Uterus (tissue), 4 donors: ENCODE measurements around the gene GNAO1. TPM values are rescaled to one million over a fixed set of nuclear protein-coding genes. Genes with fewer than 3 reads are reported as not detected.

Experiments used
- DNase-seq, 2 donors: peaks; one replicate each; pipeline ENCODE4 v3.0.0-alpha.2; 2019 to 2020
- H3K27ac ChIP-seq, 2 donors: fragments of 200-600 bp; sonication (generic); 1 replicate in 1 of 2; 2 replicates in 1 of 2; pipeline ENCODE4 v1.5.1; 2016 to 2018
- H3K27me3 ChIP-seq, 2 donors: fragments of 200-600 bp; sonication (generic); one replicate each; pipeline ENCODE4 v1.5.1; 2018 to 2019; ENCODE audit warnings: control low read depth in 1 of 2
- H3K36me3 ChIP-seq, 2 donors: fragments of 200-600 bp; sonication (generic); one replicate each; pipeline ENCODE4 v1.5.1; 2019; ENCODE audit warnings: control low read depth in 1 of 2
- H3K4me1 ChIP-seq, 2 donors: fragments of 200-600 bp; sonication (generic); one replicate each; pipeline ENCODE4 v1.5.1; 2018 to 2019; ENCODE audit warnings: control low read depth in 1 of 2
- H3K4me3 ChIP-seq, 2 donors: fragments of 200-600 bp; sonication (generic); 1 replicate in 1 of 2; 2 replicates in 1 of 2; pipeline ENCODE4 v1.5.1; 2018 to 2019; ENCODE audit warnings: mild to moderate bottlenecking in 1 of 2
- H3K9me3 ChIP-seq, 2 donors: fragments of 200-600 bp; sonication (generic); one replicate each; pipeline ENCODE4 v1.5.1; 2019; ENCODE audit warnings: control low read depth in 1 of 2
- POLR2A ChIP-seq, 2 donors: fragments of 450-650 bp; IDR thresholded peaks; one replicate each; pipeline ENCODE4 v1.6.1; 2016; ENCODE audit warnings: antibody characterized with exemption in 2 of 2, mild to moderate bottlenecking in 1 of 2, moderate library complexity in 1 of 2
- intact Hi-C: fragments of 100-400 bp; cut with DNase I; formaldehyde crosslinking; loops from one replicate; pipeline ENCODE4 v1.15.1; 2023; ENCODE audit warnings: low total_unique reads
- total RNA-seq, 4 donors: library from RNA; depleted of rRNA in 3 of 4; stranded (reverse); fragments of >200 nt in 3 of 4; gene quantifications; one replicate each; pipeline versions ENCODE4 v1.1.0 to v1.2.4, GENCODE V29; 2014 to 2023
- TF ChIP-seq, protein P1 (sequence below), 4 experiments: fragments of 200-600 bp in 2 of 4; fragments of 450-650 bp in 2 of 4; sonication (generic) in 2 of 4; IDR thresholded peaks; one replicate each; pipeline ENCODE4 v1.5.1; 2016 to 2019; ENCODE audit warnings: antibody characterized with exemption in 4 of 4, mild to moderate bottlenecking in 2 of 4, moderate library complexity in 1 of 4
- donor health status: DM: yes; HTN: yes; CAD: no.

GNAO1 gene
- total RNA-seq, 4 donors from 2014 or later = 0.26 to 7.2 (median 1.6) TPM; not detected in 1

DNA sequence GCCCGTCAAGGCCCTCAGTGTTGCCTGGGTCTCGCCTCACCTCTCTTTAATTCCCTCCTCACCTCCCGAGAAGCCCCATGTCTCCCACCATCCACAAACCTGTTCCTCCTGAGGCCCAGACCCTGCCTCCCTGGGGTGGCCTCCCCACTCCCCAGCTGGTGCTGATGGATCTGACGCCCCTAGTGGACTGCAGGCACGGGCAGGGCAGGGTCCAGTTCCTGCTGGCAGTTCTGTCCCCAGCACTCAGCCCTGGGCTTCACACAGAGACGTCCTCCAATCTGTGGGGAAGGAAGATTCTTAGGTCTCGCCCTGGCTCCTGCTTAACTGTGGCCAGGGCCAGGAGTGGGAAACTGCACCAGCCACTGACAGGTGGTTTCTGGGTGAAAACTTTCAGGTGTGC lies 125.3 kb downstream of the GNAO1 start:
- H3K27me3 ChIP-seq = no peaks in the 10 kb centered on the region
- H3K4me1 ChIP-seq = no peaks in the 10 kb centered on the region

DNA sequence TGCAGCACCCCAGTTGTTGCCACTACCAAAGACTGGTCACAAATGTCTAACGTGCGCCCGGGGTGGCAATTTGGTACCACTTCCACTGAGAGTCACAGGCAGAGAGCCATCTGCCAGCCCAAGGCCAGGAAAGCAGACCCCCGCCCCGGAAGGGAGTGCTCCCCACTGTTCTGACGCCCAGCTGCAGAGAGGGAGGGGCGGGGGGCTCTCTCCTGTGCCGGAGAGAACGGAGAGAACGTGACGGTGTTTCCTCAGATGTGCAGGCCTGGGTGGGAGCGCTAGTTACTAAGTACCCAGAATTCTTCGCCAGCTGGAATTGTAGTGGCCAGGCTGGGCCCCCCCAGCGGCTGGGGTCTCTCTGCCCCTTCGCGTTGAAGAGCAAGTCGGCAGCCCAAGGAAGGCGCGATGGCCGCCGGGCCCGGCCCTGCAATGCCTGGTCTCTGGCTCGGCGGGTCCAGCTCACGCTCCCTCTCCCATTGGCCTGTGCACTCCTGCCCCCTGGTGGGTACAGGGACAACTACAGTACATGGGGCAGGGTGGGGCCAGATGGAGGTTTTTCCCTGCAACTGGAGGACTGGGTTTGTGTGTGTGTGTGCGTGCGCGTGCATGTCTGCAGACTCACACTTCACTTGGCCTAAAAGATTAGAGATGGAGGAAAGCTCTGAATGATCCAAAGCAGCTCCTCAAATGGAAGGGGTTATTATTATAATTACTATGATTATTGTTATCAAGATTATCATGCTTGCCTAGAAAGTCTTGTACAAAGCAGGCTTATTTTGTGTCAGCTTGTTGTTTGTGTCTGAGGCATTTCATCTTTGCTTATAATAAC lies 126.9 kb downstream of the GNAO1 start:
- no peaks in the 10 kb centered on the region for H3K4me1 ChIP-seq
- H3K27ac ChIP-seq = no peak overlapping the region
- no peaks in the 10 kb centered on the region for H3K36me3 ChIP-seq
- no peaks in the 10 kb centered on the region for H3K9me3 ChIP-seq
- DNase-seq = peak; percentile 78 to 82
- TF ChIP-seq POLR2A (IDR thresholded peaks at IDR 0.05) = peak in 1 of 2 donors; percentile 15
- TF ChIP-seq, protein P1, sequence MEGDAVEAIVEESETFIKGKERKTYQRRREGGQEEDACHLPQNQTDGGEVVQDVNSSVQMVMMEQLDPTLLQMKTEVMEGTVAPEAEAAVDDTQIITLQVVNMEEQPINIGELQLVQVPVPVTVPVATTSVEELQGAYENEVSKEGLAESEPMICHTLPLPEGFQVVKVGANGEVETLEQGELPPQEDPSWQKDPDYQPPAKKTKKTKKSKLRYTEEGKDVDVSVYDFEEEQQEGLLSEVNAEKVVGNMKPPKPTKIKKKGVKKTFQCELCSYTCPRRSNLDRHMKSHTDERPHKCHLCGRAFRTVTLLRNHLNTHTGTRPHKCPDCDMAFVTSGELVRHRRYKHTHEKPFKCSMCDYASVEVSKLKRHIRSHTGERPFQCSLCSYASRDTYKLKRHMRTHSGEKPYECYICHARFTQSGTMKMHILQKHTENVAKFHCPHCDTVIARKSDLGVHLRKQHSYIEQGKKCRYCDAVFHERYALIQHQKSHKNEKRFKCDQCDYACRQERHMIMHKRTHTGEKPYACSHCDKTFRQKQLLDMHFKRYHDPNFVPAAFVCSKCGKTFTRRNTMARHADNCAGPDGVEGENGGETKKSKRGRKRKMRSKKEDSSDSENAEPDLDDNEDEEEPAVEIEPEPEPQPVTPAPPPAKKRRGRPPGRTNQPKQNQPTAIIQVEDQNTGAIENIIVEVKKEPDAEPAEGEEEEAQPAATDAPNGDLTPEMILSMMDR (IDR thresholded peaks at IDR 0.05) = peak; percentile 93 to 96 (median 95)
- peak overlapping the region in 1 of 2 donors; percentile 14 for H3K4me3 ChIP-seq
- H3K27me3 ChIP-seq = no peaks in the 10 kb centered on the region
- intact Hi-C loops = no loop called here

More for the DNA sequence above, 125.3 kb downstream of the GNAO1 start:
- TF ChIP-seq POLR2A (IDR thresholded peaks at IDR 0.05) = no peak
- H3K4me3 ChIP-seq = no peak overlapping the region
- H3K36me3 ChIP-seq = no peaks in the 10 kb centered on the region
- no peak overlapping the region for H3K27ac ChIP-seq
- no peaks in the 10 kb centered on the region for H3K9me3 ChIP-seq
- no peak for DNase-seq
- intact Hi-C loops = no loop called here

DNA sequence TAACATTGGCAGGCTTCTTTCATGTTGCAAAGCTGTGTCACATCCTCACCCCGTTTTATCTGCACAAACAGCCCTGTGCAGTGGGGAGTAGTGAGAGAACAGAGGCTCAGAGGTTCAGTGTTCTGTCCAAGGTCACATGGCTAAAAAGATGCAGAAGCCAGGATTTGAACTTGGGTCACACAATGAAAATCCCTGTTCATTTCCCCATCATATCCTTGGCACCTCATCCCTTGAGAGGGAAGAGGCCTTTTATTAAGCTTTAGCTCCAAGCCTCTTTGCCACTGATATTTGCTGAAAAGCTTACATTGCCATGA lies 127.5 kb downstream of the GNAO1 start:
- Histone ChIP-seq H3K9me3 (no peaks in the 10 kb centered on the region), H3K4me3 (no peak overlapping the region), H3K27me3 (no peaks in the 10 kb centered on the region), H3K27ac (no peak overlapping the region), H3K36me3 (no peaks in the 10 kb centered on the region), H3K4me1 (no peaks in the 10 kb centered on the region)
- intact Hi-C loops = no loop called here
- no peak for TF ChIP-seq POLR2A (IDR thresholded peaks at IDR 0.05)
- TF ChIP-seq, protein P1 (IDR thresholded peaks at IDR 0.05) = no peak
- no peak for DNase-seq

DNA sequence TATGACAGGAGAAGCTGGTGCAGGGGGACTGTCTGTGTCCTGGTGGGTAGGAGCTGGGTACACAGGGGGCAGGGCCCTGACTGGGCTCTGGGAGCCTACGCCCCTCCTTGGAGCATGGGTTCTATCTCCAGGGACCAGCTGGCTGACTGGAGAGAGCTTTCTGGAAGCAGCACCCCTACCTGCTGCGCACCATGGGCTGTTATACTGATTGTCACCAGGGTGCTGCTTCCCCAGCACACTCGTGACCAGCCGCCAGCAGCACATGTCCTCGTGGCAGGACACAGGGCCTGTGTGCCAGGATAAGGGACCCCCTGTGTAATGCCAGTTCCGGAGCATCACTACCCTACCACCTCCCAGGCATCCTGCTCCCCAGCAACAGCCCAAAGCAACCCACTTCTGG lies 128.1 kb downstream of the GNAO1 start:
- Histone ChIP-seq H3K27ac (no peak overlapping the region), H3K4me3 (no peak overlapping the region), H3K9me3 (no peaks in the 10 kb centered on the region), H3K27me3 (no peaks in the 10 kb centered on the region), H3K4me1 (no peaks in the 10 kb centered on the region), H3K36me3 (no peaks in the 10 kb centered on the region)
- DNase-seq = no peak
- TF ChIP-seq, protein P1 (IDR thresholded peaks at IDR 0.05) = no peak
- no peak for TF ChIP-seq POLR2A (IDR thresholded peaks at IDR 0.05)
- intact Hi-C loops = no loop called here

DNA sequence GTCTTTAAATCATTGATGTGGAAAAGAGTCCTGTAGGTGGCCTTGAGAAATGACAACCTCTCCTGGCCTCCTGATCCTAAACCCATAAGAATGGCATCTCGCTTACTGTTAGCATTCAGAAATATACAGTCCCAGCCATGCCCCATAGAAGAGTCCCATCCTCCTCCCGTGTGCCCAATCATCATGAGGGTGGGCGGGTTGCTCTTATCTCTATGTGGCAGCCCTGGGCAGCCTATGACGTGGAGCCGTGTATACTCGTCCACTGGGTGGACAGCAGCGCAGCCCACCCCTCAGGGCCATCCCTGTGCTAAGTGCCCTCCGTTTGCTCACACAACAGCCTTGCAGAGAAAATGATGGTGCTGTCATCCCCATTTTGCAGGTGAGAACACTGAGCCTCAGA lies 128.8 kb downstream of the GNAO1 start:
- no peak overlapping the region for H3K4me3 ChIP-seq
- no peaks in the 10 kb centered on the region for H3K4me1 ChIP-seq
- intact Hi-C loops = loop anchor here (10.0 kb wide), 1 partner anchor 375 kb away; no protein-coding TSS in a partner anchor
- H3K27ac ChIP-seq = no peak overlapping the region
- DNase-seq = no peak
- no peaks in the 10 kb centered on the region for H3K27me3 ChIP-seq
- no peaks in the 10 kb centered on the region for H3K36me3 ChIP-seq
- TF ChIP-seq, protein P1 (IDR thresholded peaks at IDR 0.05) = no peak
- no peak for TF ChIP-seq POLR2A (IDR thresholded peaks at IDR 0.05)
- H3K9me3 ChIP-seq = no peaks in the 10 kb centered on the region
